HS-5 (cell line): ENCODE measurements around the gene SNAPC3.
A peak's percentile ranks its signal among the peaks of the same experiment; 100 is the strongest.

Source experiments
- DNase-seq: peaks from one replicate; pipeline ENCODE4 v3.0.0-alpha.2; 2012; ENCODE audit warnings: low read depth

The SNAPC3 gene

GRCh38 chr9:15492485-15493150 lies 69.9 kb downstream of the SNAPC3 start:
- no peak for DNase-seq

GRCh38 chr9:15498246-15498995 lies 75.7 kb downstream of the SNAPC3 start:
- DNase-seq = no peak

- no peak for DNase-seq
Observed at GRCh38 chr9:15499139-15499538, 76.5 kb downstream of the SNAPC3 start.

- no peak for DNase-seq
Observed at GRCh38 chr9:15501179-15501578, 78.5 kb downstream of the SNAPC3 start.

- no peak for DNase-seq
Observed at GRCh38 chr9:15501803-15502202, 79.1 kb downstream of the SNAPC3 start.

- DNase-seq = no peak
Observed at GRCh38 chr9:15505921-15506320, 83.2 kb downstream of the SNAPC3 start.

GRCh38 chr9:15509931-15510788 lies 87.5 kb downstream of the SNAPC3 start:
- no peak for DNase-seq

GRCh38 chr9:15510789-15511575 lies 88.3 kb downstream of the SNAPC3 start, which contains the start of gene PSIP1:
Gene PSIP1, minus strand, starts transcription at chr9:15510970. Its CDS starts 782 bp downstream, at chr9:15510188.
- peak; percentile 64 for DNase-seq
